Activated B cell treated with CpG ODN at 0.5 μM for 24 hours (primary cell): Measurements from ENCODE around the gene CDC42SE2. TPM values are rescaled to one million over a fixed set of nuclear protein-coding genes. Genes with fewer than 3 reads are reported as not detected.

Experiments used
- ATAC-seq: fragments of 200-7000 bp; cut with Tn5 transposase; one replicate; pipeline ENCODE4 v1.10.0; 2021; ENCODE audit warnings: low read depth, mild to moderate bottlenecking, moderate library complexity
- CTCF ChIA-PET: fragments of 350-600 bp; sonication (Branson Sonifier 250); formaldehyde crosslinking; loops from one replicate; lab custom pipeline; 2021; ENCODE audit warnings: antibody characterized with exemption; lab: Charles Lee
- POLR2A ChIA-PET: fragments of 350-600 bp; sonication (Branson Sonifier 250); formaldehyde crosslinking; loops from one replicate; lab custom pipeline; 2021; ENCODE audit warnings: antibody characterized with exemption; lab: Charles Lee
- DNase-seq: peaks from one replicate; pipeline ENCODE4 v3.0.0; 2022
- H3K27ac Mint-ChIP-seq: one replicate; pipeline ENCODE4 v1.8.0; 2020; ENCODE audit warnings: mixed read lengths
- H3K27me3 Mint-ChIP-seq: one replicate; pipeline ENCODE4 v1.8.0; 2021; ENCODE audit warnings: mixed read lengths
- H3K36me3 Mint-ChIP-seq: one replicate; pipeline ENCODE4 v1.8.0; 2021; ENCODE audit warnings: low read depth, mixed read lengths
- H3K4me1 Mint-ChIP-seq: one replicate; pipeline ENCODE4 v1.8.0; 2021; ENCODE audit warnings: mixed read lengths
- H3K4me3 Mint-ChIP-seq: one replicate; pipeline ENCODE4 v1.8.0; 2020; ENCODE audit warnings: mild to moderate bottlenecking, mixed read lengths
- H3K9me3 Mint-ChIP-seq: one replicate; pipeline ENCODE4 v1.8.0; 2020; ENCODE audit warnings: mixed read lengths
- intact Hi-C: fragments of 100-400 bp; cut with micrococcal nuclease; formaldehyde crosslinking; loops from one replicate; pipeline ENCODE4 v1.15.1; 2024
- total RNA-seq: library from RNA; stranded (reverse); gene quantifications from 2 replicates; pipeline ENCODE4 v1.2.3, GENCODE V29; 2022
- TF ChIP-seq, protein P1 (sequence below): fragments of 200-600 bp; IDR thresholded peaks from one replicate; pipeline ENCODE4 v1.8.0; 2022; ENCODE audit warnings: antibody characterized with exemption, mild to moderate bottlenecking

Gene CDC42SE2
- total RNA-seq, 1 donor from 2014 or later = 122 TPM

DNA sequence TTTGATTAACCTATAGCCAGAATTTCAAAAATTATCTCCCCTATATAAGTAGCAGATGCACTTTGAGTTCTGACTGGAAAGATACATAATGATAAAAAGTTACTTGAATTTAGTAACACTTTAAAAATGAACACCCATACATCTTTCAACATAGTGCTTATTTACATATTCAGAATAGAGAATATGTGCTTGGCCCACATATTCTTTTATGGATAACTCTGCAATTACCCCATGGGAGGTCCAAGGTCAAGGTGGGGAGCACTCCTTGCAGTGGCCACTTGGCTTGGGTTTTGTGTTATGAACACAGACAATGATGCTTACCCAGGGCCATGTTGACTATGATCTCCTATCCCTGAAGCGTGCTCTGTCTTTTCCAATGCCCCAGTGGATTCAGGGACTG is 169.3 kb downstream of the CDC42SE2 start:
- Mint-ChIP-seq H3K27ac (no peak overlapping the region), H3K36me3 (peaks cover 83% of the 10 kb centered on the region), H3K9me3 (no peaks in the 10 kb centered on the region), H3K4me3 (no peak overlapping the region), H3K27me3 (no peaks in the 10 kb centered on the region), H3K4me1 (no peaks in the 10 kb centered on the region)
- DNase-seq (no peak), ATAC-seq (no peak)
- ChIA-PET POLR2A (no interaction called here), CTCF (no interaction called here)
- TF ChIP-seq, protein P1, sequence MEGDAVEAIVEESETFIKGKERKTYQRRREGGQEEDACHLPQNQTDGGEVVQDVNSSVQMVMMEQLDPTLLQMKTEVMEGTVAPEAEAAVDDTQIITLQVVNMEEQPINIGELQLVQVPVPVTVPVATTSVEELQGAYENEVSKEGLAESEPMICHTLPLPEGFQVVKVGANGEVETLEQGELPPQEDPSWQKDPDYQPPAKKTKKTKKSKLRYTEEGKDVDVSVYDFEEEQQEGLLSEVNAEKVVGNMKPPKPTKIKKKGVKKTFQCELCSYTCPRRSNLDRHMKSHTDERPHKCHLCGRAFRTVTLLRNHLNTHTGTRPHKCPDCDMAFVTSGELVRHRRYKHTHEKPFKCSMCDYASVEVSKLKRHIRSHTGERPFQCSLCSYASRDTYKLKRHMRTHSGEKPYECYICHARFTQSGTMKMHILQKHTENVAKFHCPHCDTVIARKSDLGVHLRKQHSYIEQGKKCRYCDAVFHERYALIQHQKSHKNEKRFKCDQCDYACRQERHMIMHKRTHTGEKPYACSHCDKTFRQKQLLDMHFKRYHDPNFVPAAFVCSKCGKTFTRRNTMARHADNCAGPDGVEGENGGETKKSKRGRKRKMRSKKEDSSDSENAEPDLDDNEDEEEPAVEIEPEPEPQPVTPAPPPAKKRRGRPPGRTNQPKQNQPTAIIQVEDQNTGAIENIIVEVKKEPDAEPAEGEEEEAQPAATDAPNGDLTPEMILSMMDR = no peak
- intact Hi-C loops = no loop called here

DNA sequence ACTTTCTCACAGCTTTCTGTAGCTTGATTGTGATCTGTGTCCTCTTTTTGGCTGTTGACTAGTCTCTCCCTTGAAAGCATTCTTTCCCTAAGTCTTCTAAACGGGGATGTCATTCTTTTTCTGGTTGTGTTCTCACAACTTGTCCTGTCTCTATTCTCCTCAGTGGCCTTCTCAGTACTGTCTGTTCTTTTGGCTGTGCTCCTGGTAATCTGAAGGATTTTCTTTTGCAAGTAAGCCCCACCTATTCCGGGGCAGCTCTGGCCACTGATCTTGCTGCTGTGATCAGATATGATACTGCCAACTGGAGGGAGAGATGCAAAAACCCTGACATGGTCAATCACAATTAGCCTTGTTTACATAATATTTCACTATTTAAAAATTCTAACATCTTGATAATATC is 172.2 kb downstream of the CDC42SE2 start:
- TF ChIP-seq, protein P1 = no peak
- CTCF ChIA-PET = no interaction called here
- Mint-ChIP-seq H3K36me3 (peaks cover 87% of the 10 kb centered on the region), H3K9me3 (no peaks in the 10 kb centered on the region), H3K4me1 (no peaks in the 10 kb centered on the region), H3K4me3 (no peak overlapping the region), H3K27ac (no peak overlapping the region), H3K27me3 (no peaks in the 10 kb centered on the region)
- DNase-seq = no peak
- no peak for ATAC-seq
- POLR2A ChIA-PET = interaction anchor here (0.5 kb wide), 1 partner anchor 188 kb away, joined by 7 read pairs; no protein-coding TSS in a partner anchor
- intact Hi-C loops = no loop called here

DNA sequence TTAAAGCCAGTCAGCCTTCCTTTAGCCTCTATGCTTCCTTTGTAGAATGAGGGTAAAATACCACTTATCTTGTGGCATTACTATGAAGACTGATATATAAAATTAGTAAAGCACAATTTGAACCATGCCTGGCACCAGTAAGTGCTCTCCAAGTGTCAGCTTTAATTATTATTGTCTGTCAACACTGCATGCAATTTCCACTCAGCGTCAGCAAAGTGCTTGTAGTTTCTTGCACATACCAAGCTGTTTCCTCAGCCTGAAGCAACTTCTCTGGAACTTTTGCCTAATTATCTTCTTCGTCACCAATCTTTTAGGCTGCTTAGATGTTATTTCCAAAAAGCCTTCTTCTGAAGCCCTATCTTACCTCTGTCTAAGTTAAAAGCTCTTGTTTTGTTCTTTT is 177.3 kb downstream of the CDC42SE2 start:
- no peaks in the 10 kb centered on the region for H3K4me1 Mint-ChIP-seq
- ChIA-PET CTCF (no interaction called here), POLR2A (interaction anchor here (0.7 kb wide), 1 partner anchor 83 kb away, joined by 7 read pairs; no protein-coding TSS in a partner anchor)
- intact Hi-C loops = no loop called here
- no peak overlapping the region for H3K27ac Mint-ChIP-seq
- H3K4me3 Mint-ChIP-seq = no peak overlapping the region
- TF ChIP-seq, protein P1 = no peak
- no peak for DNase-seq
- no peaks in the 10 kb centered on the region for H3K9me3 Mint-ChIP-seq
- H3K27me3 Mint-ChIP-seq = no peaks in the 10 kb centered on the region
- H3K36me3 Mint-ChIP-seq = peaks cover 83% of the 10 kb centered on the region
- no peak for ATAC-seq

Other genes starting within 250 kb of the CDC42SE2 start
- 201 and 212 TPM in 2 replicates for gene HINT1, start 98.8 kb upstream of the CDC42SE2 start, total RNA-seq
- 11.9 and 13.1 TPM in 2 replicates for gene LYRM7, start 93.1 kb upstream of the CDC42SE2 start, total RNA-seq